Neural progenitor cell (in vitro differentiated cells): ENCODE results near the gene KCNQ1. TPM values are rescaled to one million over a fixed set of nuclear protein-coding genes. Genes with fewer than 3 reads are reported as not detected.

ENCODE experiments used
- DNase-seq: peaks from one replicate; pipeline ENCODE4 v3.0.0-alpha.2; 2016; ENCODE audit warnings: low spot score
- H2AFZ ChIP-seq: fragments of 200-600 bp; sonication (generic); replicated peaks from 2 replicates; pipeline ENCODE4 v1.6.1; 2016; ENCODE audit warnings: antibody characterized with exemption
- H3F3A ChIP-seq: fragments of 200-600 bp; sonication (generic); 2 replicates; pipeline ENCODE4 v1.6.1; 2016; ENCODE audit warnings: antibody characterized with exemption, low read depth
- H3K27ac ChIP-seq: fragments of 200-600 bp; sonication (generic); 2 replicates; pipeline ENCODE4 v1.5.1; 2016; ENCODE audit warnings: mild to moderate bottlenecking
- H3K27me3 ChIP-seq: fragments of 200-600 bp; sonication (generic); 2 replicates; pipeline ENCODE4 v1.6.1; 2016; ENCODE audit warnings: mild to moderate bottlenecking, moderate library complexity
- H3K36me3 ChIP-seq: fragments of 200-600 bp; sonication (generic); 2 replicates; pipeline ENCODE4 v1.5.1; 2016
- H3K4me1 ChIP-seq: fragments of 200-600 bp; sonication (generic); 2 replicates; pipeline ENCODE4 v1.6.1; 2016; ENCODE audit warnings: mixed run types
- H3K4me2 ChIP-seq: fragments of 200-600 bp; sonication (generic); 2 replicates; pipeline ENCODE4 v1.6.1; 2016
- H3K4me3 ChIP-seq: fragments of 200-600 bp; sonication (generic); 2 replicates; pipeline ENCODE4 v1.5.1; 2016
- H3K79me2 ChIP-seq: fragments of 200-600 bp; sonication (generic); 2 replicates; pipeline ENCODE4 v1.6.1; 2016; ENCODE audit warnings: low read depth
- H3K9ac ChIP-seq: fragments of 200-600 bp; sonication (generic); 2 replicates; pipeline ENCODE4 v1.6.1; 2016
- H3K9me3 ChIP-seq: fragments of 200-600 bp; sonication (generic); 2 replicates; pipeline ENCODE4 v1.5.1; 2016; ENCODE audit warnings: low read depth
- H4K20me1 ChIP-seq: fragments of 200-600 bp; sonication (generic); 2 replicates; pipeline ENCODE4 v1.6.1; 2016; ENCODE audit warnings: low read depth
- H3K27ac Mint-ChIP-seq: 3 replicates; pipeline ENCODE4 v1.8.0; 2021; ENCODE audit warnings: mixed read lengths
- H3K27me3 Mint-ChIP-seq: 2 replicates; pipeline ENCODE4 v1.8.0; 2022; ENCODE audit warnings: low read depth, mild to moderate bottlenecking, inconsistent platforms, moderate library complexity, mixed read lengths; ENCODE audit not compliant: insufficient read depth
- H3K36me3 Mint-ChIP-seq: 3 replicates; pipeline ENCODE4 v1.8.0; 2021; ENCODE audit warnings: mixed read lengths
- H3K4me1 Mint-ChIP-seq: 3 replicates; pipeline ENCODE4 v1.8.0; 2021; ENCODE audit warnings: mixed read lengths
- H3K4me3 Mint-ChIP-seq: 3 replicates; pipeline ENCODE4 v1.8.0; 2021; ENCODE audit warnings: mild to moderate bottlenecking, moderate library complexity, mixed read lengths
- H3K9me3 Mint-ChIP-seq: 3 replicates; pipeline ENCODE4 v1.8.0; 2020; ENCODE audit warnings: mixed read lengths
- CTCF ChIP-seq: fragments of 200-600 bp; sonication (generic); IDR thresholded peaks from 2 replicates; pipeline ENCODE4 v1.5.1; 2017; ENCODE audit warnings: antibody characterized with exemption, mild to moderate bottlenecking
- EZH2 ChIP-seq: fragments of 200-600 bp; sonication (generic); IDR thresholded peaks from 2 replicates; pipeline ENCODE4 v1.6.1; 2017; ENCODE audit warnings: antibody characterized with exemption, mild to moderate bottlenecking, moderate library complexity
- EZH2phosphoT487 ChIP-seq: fragments of 200-600 bp; sonication (generic); IDR thresholded peaks from 2 replicates; pipeline ENCODE4 v1.6.1; 2017; ENCODE audit warnings: antibody characterized with exemption
- total RNA-seq: library from RNA; depleted of rRNA; stranded (reverse); fragments of >200 nt; gene quantifications from 2 replicates; pipeline ENCODE4 v1.2.3, GENCODE V29; 2015; ENCODE audit warnings: low replicate concordance

KCNQ1 gene
- total RNA-seq, 1 donor from 2014 or later = 0.11 TPM

GRCh38 chr11:2870460-2870859, 425.7 kb downstream of the KCNQ1 start:
- peaks cover 39% of the 10 kb centered on the region for H3K4me1 ChIP-seq

GRCh38 chr11:2870969-2871680, 426.3 kb downstream of the KCNQ1 start:
- no peaks in the 10 kb centered on the region for H3K36me3 ChIP-seq
- H2AFZ ChIP-seq = no peak overlapping the region
- peaks cover 41% of the 10 kb centered on the region for H3K27me3 ChIP-seq
- Mint-ChIP-seq H3K4me3 (peak overlapping the region; percentile 12), H3K27me3 (peaks cover 29% of the 10 kb centered on the region), H3K4me1 (peaks cover 38% of the 10 kb centered on the region), H3K36me3 (no peaks in the 10 kb centered on the region), H3K9me3 (peaks cover 10% of the 10 kb centered on the region), H3K27ac (no peak overlapping the region)
- no peaks in the 10 kb centered on the region for H3K9me3 ChIP-seq
- no peak overlapping the region for H3K9ac ChIP-seq
- H3K27ac ChIP-seq = no peak overlapping the region
- H3F3A ChIP-seq = peaks cover 47% of the 10 kb centered on the region
- H4K20me1 ChIP-seq = no peaks in the 10 kb centered on the region
- H3K4me2 ChIP-seq = no peak overlapping the region
- no peak overlapping the region for H3K4me3 ChIP-seq
- no peak for DNase-seq
- TF ChIP-seq EZH2phosphoT487 (no peak), CTCF (no peak), EZH2 (no peak)
- H3K79me2 ChIP-seq = no peaks in the 10 kb centered on the region
- H3K4me1 ChIP-seq = peaks cover 39% of the 10 kb centered on the region

More at GRCh38 chr11:2870460-2870859, 425.7 kb downstream of the KCNQ1 start:
- H3F3A ChIP-seq = peaks cover 49% of the 10 kb centered on the region
- no peak for DNase-seq
- no peak overlapping the region for H3K4me2 ChIP-seq
- H3K79me2 ChIP-seq = no peaks in the 10 kb centered on the region
- H2AFZ ChIP-seq = no peak overlapping the region
- no peak overlapping the region for H3K4me3 ChIP-seq
- H3K27me3 Mint-ChIP-seq = peaks cover 29% of the 10 kb centered on the region
- H3K9me3 Mint-ChIP-seq = peaks cover 8% of the 10 kb centered on the region
- no peak overlapping the region for H3K27ac ChIP-seq
- H3K27ac Mint-ChIP-seq = no peak overlapping the region
- no peaks in the 10 kb centered on the region for H4K20me1 ChIP-seq
- H3K4me3 Mint-ChIP-seq = no peak overlapping the region
- H3K4me1 Mint-ChIP-seq = peaks cover 38% of the 10 kb centered on the region
- H3K9ac ChIP-seq = no peak overlapping the region
- H3K36me3 ChIP-seq = no peaks in the 10 kb centered on the region
- H3K9me3 ChIP-seq = no peaks in the 10 kb centered on the region
- H3K27me3 ChIP-seq = peaks cover 41% of the 10 kb centered on the region
- no peaks in the 10 kb centered on the region for H3K36me3 Mint-ChIP-seq
- no peak for TF ChIP-seq EZH2
- TF ChIP-seq EZH2phosphoT487 = no peak
- peak; percentile 19 for TF ChIP-seq CTCF

- peaks cover 12% of the 10 kb centered on the region for H3K9me3 Mint-ChIP-seq
- no peak for TF ChIP-seq EZH2
- TF ChIP-seq EZH2phosphoT487 = no peak
- TF ChIP-seq CTCF = no peak
- H3K27me3 Mint-ChIP-seq = peaks cover 13% of the 10 kb centered on the region
- Histone ChIP-seq H3K9me3 (no peaks in the 10 kb centered on the region), H3K36me3 (no peaks in the 10 kb centered on the region), H3K27me3 (peaks cover 34% of the 10 kb centered on the region), H3K4me2 (no peak overlapping the region), H2AFZ (no peak overlapping the region), H4K20me1 (no peaks in the 10 kb centered on the region), H3K4me1 (peaks cover 18% of the 10 kb centered on the region), H3F3A (peaks cover 10% of the 10 kb centered on the region), H3K79me2 (no peaks in the 10 kb centered on the region), H3K27ac (no peak overlapping the region), H3K4me3 (no peak overlapping the region), H3K9ac (no peak overlapping the region)
- peaks cover 7% of the 10 kb centered on the region for H3K36me3 Mint-ChIP-seq
- H3K27ac Mint-ChIP-seq = no peak overlapping the region
- peaks cover 16% of the 10 kb centered on the region for H3K4me1 Mint-ChIP-seq
- DNase-seq = no peak
- H3K4me3 Mint-ChIP-seq = no peak overlapping the region
These were observed 430.2 kb downstream of the KCNQ1 start for GRCh38 chr11:2874963-2875362.
